GM12874 (cell line): Measurements from ENCODE around the gene AJAP1.

Experiments used
- TF ChIP-seq, protein P1 (sequence below): IDR thresholded peaks from 2 replicates; pipeline ENCODE4 v1.5.1; 2011; ENCODE audit warnings: low read depth, mild to moderate bottlenecking, control low read depth, low read length, moderate library complexity; ENCODE audit not compliant: insufficient read depth

The AJAP1 gene, protein sequence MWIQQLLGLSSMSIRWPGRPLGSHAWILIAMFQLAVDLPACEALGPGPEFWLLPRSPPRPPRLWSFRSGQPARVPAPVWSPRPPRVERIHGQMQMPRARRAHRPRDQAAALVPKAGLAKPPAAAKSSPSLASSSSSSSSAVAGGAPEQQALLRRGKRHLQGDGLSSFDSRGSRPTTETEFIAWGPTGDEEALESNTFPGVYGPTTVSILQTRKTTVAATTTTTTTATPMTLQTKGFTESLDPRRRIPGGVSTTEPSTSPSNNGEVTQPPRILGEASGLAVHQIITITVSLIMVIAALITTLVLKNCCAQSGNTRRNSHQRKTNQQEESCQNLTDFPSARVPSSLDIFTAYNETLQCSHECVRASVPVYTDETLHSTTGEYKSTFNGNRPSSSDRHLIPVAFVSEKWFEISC

DNA sequence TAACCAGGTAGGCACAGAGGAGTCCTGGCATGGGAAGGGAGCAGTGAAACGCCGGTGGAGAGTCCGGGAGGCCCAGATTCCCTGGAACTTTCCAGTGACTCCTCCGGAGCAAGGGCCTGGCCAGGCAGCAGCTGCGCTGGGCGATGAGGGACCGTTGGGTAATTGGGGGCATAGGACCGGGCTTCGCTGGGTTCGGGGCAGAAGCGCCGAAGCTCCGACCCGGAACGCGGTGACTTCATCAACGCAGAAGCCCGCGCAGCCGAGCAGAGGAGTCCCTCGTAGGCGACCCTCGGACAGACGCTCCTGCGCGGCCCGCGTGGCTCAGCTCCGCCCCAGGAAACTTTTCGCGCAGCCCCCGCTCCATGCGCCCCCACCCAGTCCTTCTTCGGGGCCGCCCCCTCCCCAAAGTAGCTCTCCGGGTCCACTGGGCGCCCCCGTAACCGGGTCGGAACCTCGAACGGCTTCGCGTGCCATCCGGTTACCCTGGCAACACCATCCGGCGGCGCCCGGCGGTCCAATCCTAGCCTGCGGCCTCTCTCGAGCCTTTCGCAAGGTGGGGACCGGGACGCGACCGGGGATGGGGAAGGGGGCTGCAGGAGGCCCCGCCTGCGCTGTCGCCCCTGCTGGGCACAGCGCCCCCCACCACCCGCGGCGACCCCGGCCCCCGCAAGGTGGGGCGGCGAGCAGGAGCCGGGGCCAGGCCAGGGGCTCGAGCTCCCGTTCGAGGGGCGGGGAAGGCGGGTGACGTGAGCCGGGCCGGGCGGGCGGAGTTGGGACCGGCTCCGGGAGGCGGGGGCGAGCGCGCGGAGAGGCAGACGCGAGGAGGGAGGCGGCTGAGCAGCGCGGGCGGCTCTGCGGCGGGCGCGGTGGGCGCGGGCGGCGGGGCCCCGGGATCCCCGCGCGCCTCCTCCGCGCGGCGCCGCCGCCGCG, at the start of gene AJAP1:
AJAP1 (plus strand) TSS at position 814 of the 930 bp plus-strand sequence. CDS start 817 bp downstream, outside the sequence.
- TF ChIP-seq, protein P1, sequence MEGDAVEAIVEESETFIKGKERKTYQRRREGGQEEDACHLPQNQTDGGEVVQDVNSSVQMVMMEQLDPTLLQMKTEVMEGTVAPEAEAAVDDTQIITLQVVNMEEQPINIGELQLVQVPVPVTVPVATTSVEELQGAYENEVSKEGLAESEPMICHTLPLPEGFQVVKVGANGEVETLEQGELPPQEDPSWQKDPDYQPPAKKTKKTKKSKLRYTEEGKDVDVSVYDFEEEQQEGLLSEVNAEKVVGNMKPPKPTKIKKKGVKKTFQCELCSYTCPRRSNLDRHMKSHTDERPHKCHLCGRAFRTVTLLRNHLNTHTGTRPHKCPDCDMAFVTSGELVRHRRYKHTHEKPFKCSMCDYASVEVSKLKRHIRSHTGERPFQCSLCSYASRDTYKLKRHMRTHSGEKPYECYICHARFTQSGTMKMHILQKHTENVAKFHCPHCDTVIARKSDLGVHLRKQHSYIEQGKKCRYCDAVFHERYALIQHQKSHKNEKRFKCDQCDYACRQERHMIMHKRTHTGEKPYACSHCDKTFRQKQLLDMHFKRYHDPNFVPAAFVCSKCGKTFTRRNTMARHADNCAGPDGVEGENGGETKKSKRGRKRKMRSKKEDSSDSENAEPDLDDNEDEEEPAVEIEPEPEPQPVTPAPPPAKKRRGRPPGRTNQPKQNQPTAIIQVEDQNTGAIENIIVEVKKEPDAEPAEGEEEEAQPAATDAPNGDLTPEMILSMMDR = no peak

DNA sequence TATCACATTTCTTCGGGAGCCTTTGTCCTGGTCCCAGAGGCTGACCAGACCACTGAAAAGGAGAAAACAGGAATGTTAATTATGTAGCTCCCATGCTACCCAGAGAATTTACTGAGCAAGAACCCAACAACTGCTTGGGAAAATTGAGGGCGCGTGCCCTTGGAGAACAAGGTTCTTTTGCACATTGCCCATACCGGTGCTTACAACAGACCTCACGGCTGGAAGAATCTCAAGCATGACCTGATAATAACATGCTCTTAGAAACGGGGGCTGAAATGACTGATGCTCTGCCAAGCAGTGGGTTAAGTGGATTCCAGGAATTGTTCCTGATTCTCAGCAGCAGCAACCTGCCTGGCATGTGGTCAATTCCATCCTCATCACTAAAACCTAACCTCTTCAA, 49.3 kb upstream of the AJAP1 start:
- TF ChIP-seq, protein P1 = no peak

DNA sequence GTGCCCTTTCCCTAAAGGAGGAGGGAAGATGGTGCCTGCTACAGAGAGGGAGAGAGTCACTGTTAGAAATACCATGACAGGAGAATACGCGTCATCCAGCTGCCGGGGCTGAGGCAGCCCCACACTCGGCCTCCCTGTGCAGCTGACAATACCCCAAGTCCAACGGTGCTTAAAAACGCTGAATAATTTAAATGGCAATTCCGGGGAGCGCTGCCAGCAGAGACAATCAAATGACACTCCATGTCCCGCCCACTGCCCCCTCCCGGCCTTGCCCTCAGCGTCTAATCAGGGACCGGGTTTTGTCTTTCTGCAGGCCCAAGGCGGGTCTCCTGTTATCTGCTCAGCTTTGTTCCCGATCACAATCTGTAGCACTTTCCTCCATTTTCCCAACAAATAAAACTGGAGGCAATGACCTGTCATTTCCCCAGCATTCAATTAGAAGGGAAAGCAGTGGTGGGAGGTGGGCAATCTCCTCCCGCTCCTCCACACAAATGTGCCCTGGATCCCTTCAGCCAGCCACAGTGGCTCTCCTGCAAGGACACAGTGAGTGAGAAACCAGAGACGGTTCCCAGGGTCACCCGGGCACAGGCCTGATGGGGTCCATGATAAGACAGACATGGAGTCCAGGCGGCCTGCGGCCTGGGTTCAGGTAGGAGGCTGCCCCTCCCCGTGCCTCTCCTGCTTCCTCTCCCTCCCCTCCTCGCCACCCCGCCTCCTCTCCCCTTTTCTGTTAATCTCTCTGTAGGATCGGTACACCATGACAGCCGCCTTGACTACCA, 42.7 kb upstream of the AJAP1 start:
- TF ChIP-seq, protein P1 = no peak

DNA sequence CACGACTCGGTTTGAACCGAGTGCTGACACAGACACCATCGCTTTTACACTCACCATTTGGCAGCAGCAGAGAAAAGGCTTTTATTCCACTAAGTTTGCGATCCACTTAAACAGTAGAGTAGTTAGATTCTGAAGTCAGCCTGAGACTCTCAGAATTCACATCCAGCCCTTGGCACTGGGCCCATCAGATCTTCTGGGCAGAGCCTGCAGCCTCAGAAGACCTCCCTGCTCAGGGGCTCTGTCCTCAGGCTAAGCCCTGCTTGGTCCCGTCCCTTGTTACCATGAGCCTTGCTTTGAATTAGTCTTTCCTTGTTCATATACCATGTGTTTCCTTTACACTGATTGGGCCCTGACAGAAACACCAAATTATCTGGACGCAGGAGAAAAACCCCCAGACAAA, 41.4 kb upstream of the AJAP1 start:
- TF ChIP-seq, protein P1 = no peak

- TF ChIP-seq, protein P1 = no peak
Observed at GRCh38 chr1:4613606-4614370, 40.6 kb upstream of the AJAP1 start.

DNA sequence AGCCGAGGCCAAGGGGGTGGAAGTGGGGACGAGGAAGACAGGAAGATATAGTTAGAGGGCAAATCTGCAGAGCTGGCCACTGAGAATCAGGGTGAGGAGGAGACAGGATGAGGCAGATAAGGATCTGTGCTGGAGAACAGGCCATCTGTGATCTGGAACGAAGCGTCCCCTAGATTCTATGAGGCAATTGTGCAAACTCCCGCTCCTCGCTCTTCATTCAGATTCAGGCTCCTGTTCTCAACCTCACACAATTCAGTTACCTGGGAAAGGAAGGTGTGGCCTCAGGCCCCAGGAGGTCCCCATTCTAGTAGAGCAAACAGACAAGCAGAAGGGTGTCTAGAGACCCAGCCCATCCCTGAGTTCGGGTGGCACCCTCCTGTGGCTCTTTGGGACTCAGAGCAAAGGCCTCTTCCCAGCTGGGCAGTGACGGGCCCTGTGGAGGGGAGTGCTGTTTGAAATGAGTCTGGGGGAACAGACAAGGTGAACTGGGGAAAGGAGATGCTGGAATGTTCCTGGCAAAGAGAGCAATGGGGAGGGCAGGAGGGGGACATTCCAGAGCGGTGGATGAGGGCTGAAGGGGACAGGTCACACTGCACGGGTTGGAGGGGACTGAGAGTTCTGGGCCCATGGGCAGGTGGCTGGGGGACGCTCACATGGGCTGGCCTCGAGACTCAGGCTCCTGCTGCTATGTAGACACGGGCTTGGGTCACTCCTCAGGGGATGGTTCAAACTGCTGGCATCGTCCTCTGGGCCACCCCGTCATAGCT, 39.9 kb upstream of the AJAP1 start:
- TF ChIP-seq, protein P1 = no peak
